Stimulated activated naive CD4-positive, alpha-beta T cell (primary cell): Measurements from ENCODE around the gene OR8B2.
"Not testable (repeated sequence)": the region's sequence is repeated elsewhere in the genome, so short reads cannot be mapped to it uniquely, and the experiment has no call there.

Experiments
- DNase-seq, 6 experiments: peaks; one replicate each; lab custom pipeline; 2025; lab: John Stamatoyannopoulos, UW

Gene OR8B2, protein sequence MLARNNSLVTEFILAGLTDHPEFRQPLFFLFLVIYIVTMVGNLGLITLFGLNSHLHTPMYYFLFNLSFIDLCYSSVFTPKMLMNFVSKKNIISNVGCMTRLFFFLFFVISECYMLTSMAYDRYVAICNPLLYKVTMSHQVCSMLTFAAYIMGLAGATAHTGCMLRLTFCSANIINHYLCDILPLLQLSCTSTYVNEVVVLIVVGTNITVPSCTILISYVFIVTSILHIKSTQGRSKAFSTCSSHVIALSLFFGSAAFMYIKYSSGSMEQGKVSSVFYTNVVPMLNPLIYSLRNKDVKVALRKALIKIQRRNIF

GRCh38 chr11:124384399-124384798 is at the start of gene OR8B2:
Gene OR8B2, minus strand, starts transcription at chr11:124384499. Its CDS starts 1,156 bp downstream, at chr11:124383343.
- DNase-seq = no peak

GRCh38 chr11:124429599-124429998 is 45.3 kb upstream of the OR8B2 start:
- no peak for DNase-seq

GRCh38 chr11:124424384-124424921 is 40.2 kb upstream of the OR8B2 start, which contains the start of gene OR8B4:
Gene OR8B4, minus strand, starts transcription at chr11:124424871. Its CDS starts 0 bp downstream, at chr11:124424871.
- DNase-seq = no peak

- DNase-seq = no peak
These were observed 36.7 kb upstream of the OR8B2 start for GRCh38 chr11:124421043-124421442.

GRCh38 chr11:124415356-124415923 is 31.1 kb upstream of the OR8B2 start:
- peak in 1 of 6 experiments; percentile 16 for DNase-seq

GRCh38 chr11:124409906-124410305 is 25.6 kb upstream of the OR8B2 start:
- DNase-seq = no peak

- no peak for DNase-seq
These were observed 21.3 kb upstream of the OR8B2 start for GRCh38 chr11:124405581-124405980.

DNA sequence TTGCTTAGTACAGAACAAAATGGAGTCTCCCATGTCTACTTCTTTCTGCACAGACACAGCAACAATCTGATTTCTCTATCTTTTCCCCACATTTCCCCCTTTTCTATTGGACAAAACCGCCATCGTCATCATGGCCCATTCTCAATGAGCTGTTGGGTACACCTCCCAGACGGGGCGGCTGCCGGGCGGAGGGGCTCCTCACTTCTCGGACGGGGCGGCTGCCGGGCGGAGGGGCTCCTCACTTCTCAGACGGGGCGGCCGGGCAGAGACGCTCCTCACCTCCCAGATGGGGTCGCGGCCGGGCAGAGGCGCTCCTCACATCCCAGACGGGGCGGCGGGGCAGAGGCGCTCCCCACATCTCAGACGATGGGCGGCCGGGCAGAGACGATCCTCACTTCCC is 18.9 kb upstream of the OR8B2 start:
- DNase-seq = not testable (repeated sequence)

- peak in 1 of 6 experiments; percentile 8 for DNase-seq
These were observed 18.1 kb upstream of the OR8B2 start for GRCh38 chr11:124402326-124402922.

DNA sequence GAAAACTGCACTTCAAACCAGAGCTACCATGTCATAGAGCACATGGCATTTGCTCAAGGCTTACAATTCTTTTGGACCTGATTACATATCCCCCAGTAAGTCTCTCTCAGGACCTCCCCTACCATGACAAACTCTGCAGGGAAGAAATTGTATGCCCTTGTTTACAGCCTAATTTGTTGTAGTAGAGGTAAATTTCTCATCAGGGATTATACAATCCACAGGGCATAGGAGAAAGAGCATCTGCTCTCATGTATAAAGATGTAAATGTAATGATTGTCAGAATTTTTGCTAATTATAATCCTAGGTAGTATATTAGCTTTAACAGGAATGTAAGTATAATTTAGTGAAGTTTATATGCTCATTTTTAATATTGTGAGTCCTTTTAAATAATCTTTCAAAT is 14.6 kb upstream of the OR8B2 start, which contains the start of gene OR8B3:
TSS of gene OR8B3 (minus strand) at position 101 of the 400 bp plus-strand sequence. CDS start 1,673 bp downstream, outside the sequence.
- DNase-seq = no peak

DNA sequence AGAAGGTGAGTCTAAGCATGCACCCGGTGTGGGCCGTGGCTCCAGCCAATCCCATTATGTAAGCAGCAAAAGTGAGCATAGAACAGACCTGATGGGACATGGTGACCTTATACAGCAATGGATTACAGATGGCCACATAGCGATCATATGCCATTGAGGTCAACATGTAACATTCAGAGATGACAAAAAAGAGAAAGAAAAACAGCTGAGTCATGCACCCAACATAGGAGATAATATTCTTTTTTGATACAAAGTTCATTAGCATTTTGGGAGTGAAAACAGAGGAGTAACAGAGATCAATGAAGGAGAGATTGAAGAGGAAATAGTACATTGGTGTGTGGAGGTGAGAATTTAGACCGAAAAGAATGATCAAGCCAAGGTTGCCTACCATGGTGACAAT is 12.5 kb upstream of the OR8B2 start:
- DNase-seq = not testable (repeated sequence)

GRCh38 chr11:124394408-124394807 is 10.1 kb upstream of the OR8B2 start:
- no peak for DNase-seq

GRCh38 chr11:124382857-124383256 is 1.4 kb downstream of the OR8B2 start:
- DNase-seq = not testable (repeated sequence)

- no peak for DNase-seq
These were observed 3.7 kb downstream of the OR8B2 start for GRCh38 chr11:124380585-124380984.

DNA sequence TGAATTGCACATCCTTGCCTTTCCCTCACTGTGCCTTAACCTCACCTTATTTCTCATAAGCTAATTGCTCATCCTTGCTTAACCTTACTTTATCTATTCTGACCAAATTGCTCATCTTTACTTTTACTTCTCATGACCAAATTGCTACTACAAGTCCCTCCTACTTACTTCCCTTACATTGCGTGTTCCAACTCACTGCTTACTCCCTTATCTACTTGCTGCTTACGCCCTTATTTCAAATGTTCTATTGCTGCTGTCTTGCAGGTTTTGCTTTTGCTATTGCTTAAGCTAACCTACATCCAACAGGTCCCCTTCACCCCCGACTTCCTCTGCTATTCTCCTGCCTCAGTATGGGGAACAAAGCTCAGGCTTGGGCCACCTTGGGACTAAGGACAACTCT is 8.0 kb downstream of the OR8B2 start:
- DNase-seq = no peak

GRCh38 chr11:124359566-124359965 is 24.7 kb downstream of the OR8B2 start:
- no peak for DNase-seq

GRCh38 chr11:124346311-124346955 is 37.9 kb downstream of the OR8B2 start:
- no peak for DNase-seq

GRCh38 chr11:124344346-124344745 is 40.0 kb downstream of the OR8B2 start:
- DNase-seq = no peak

DNA sequence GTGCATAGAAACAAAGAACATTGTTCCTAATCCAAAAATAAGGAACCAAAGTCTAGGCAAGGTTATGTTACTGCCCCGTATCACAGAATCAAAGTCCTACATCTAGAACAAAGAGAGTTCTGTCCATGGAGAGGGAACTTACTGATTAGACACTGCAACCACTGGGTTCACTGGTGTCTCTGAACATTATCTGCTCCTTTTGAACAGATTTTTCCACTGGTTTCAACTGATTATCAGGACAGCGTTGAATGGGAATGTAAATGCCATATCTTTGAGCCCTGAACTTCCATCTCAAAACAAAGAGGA is 44.2 kb downstream of the OR8B2 start:
- no peak for DNase-seq

GRCh38 chr11:124339396-124340141 is 44.7 kb downstream of the OR8B2 start:
- DNase-seq = no peak
